Dermis microvascular lymphatic vessel endothelial cell (primary cell): ENCODE results near the gene P2RX7. TPM values are rescaled to one million over a fixed set of nuclear protein-coding genes. Genes with fewer than 3 reads are reported as not detected.
"Not testable (repeated sequence)": the region's sequence is repeated elsewhere in the genome, so short reads cannot be mapped to it uniquely, and the experiment has no call there.

ENCODE experiments used
- DNase-seq, 2 donors: peaks; one replicate each; pipeline versions ENCODE4 v3.0.0 to v3.0.0-alpha.2; 2010; ENCODE audit warnings: low read depth in 2 of 2
- total RNA-seq: library from RNA; depleted of rRNA; stranded (reverse); fragments of >200 nt; gene quantifications from 2 replicates; pipeline ENCODE4 v1.2.1, GENCODE V29; 2014

P2RX7 gene
- total RNA-seq, 1 donor from 2014 or later = 3.9 TPM

DNA sequence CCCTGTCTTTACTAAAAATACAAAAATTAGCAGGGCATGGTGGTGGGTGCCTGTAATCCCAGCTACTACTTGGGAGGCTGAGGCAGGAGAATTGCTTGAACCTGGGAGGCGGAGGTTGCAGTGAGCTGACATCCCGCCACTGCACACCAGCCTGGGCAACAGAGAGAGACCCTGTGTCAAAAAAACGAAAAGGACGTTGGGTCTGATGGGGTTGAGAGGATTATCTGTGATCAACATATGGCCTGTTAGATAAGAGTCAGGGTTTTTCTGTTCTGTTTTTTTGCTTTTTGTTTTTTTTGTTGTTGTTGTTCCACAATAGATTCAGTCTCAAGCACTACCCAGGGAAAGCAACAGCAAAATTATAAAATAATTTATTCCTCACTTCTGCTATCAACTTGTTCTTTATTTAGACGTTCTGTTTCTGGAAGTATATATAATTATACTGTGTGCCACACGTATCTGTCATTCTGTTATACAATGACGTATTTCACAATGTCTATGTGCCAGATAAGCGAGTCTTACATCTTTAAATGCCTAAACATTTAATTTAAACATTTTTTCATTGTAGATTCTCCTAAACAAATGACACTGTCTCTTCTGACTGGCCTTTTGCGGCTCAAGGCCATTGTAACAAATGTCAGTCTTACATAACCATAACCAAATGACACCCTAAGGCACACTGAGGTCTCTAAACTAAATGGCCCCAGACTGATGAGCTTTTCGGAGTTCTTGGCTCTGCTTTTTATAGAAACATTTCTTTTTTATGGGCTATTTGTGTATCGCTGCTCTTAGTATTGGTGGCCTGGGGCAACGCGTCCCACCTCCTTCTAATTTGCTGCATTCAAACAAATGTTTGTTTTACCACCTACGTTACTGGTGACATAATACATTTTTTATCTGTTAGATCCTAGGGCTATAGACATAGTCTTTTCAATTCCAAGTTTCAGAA, 70.0 kb downstream of the P2RX7 start:
- no peak for DNase-seq

DNA sequence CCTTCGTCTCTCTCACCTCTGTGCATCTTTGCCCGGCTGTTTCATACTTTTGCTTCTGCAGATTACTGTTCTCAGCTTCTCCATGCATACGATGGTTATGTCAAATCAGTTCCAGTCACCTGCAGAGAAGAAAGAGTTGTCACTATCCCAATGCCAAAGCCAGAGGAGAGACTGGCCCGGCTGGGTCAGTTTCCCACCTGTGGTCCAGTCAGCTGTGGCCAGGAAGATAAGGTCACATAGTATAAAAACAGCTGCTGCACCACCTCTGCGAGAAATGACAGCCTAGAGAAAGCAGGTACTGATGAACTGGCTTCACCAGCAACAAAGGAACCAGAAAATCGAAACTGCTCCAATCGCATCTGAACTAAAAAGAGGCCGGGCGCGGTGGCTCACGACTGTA, 70.8 kb downstream of the P2RX7 start:
- DNase-seq = no peak

DNA sequence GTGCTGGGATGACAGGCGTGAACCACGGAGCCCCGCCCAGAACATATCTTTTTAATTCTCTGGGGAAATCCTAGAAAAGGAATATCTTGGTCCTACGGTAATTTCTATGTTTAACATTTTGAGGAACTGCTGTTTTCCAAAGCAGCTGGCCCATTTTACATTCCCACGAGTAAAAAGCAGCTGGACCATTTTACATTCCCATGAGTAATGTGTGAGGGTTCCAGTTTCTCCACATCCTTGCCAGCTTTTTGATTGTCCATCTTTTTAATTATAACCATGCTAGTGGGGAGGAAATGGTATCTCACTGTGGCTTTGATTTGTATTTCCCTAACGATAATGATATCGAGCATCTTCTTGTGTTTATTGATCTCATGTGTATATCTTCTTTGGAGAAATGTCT, 72.8 kb downstream of the P2RX7 start:
- DNase-seq = peak in 1 of 2 donors; percentile 42

DNA sequence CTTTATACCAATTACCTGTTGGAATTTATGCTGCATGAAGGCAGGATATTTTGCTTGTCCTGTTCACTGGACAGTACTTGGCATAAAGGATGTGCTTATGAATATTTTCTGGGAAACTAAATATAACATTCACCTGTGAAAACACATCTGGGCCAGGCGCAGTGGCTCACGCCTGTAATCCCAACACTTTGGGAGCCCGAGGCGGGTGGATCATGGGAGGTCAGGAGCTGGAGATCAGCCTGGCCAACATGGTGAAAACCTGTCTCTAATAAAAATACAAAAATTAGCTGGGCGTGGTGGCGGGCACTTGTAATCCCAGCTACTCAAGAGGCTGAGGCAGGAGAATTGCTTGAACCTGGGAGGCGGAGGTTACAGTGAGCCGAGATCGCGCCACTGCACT, 75.9 kb downstream of the P2RX7 start:
- not testable (repeated sequence) for DNase-seq

DNA sequence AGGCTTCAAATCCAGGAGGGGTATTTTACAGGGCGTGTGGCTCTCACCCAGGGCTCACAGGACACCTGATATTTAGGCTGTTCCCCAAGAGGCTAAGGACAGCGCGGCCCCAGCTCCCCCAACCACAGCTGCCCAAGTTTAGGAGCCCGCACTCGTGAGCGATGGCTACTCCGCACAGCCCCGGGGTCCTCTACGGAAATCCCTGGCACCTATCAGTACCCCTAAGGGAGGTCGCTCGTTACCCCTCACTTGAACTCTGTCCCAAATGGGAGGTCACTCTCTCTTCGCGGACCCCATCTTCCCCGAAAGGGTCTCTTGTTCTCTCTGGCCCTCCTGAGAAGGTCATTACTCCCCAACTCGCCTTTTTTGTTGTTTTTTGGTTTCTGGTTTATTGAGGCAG, 76.5 kb downstream of the P2RX7 start:
- no peak for DNase-seq

DNA sequence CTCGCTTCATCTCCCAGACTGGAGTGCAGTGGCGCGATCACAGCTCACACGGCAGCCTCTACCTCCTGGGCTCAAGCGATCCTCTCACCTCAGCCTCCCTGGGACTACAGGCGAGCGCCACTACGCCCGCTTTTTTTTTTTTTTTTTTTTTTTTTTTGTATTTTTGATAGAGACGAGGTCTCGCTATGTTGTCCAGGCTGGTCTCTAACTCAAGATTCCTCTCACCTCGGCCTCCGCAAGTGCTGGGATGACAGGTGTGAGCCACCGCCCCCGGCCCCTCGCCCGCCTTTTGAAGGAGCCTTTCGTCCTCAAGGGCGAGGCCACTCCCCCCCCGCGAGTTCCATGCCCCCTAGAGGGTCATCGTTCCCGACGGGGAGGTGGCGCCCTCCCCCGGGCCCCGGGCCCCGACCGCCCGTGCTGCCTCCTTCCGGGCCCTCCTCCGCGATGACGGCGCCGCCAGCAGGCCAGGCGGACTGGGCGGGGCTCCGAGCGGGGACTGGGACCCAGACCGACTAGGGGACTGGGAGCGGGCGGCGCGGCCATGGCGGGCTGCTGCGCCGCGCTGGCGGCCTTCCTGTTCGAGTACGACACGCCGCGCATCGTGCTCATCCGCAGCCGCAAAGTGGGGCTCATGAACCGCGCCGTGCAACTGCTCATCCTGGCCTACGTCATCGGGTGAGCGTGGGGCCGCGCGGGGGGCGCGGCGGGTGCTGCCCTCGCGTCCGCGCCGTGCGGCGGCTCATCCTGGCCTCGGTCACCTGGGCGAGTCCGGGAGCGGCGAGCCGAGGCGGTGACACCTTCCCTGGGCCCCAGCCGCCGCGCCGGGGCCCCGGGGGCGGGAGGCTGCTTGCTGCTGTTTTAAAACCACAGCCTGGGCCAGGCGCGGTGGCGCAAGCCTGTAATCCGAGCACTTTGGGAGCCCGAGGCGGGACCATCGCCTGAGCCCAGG, 77.2 kb downstream of the P2RX7 start, which contains the start of gene P2RX4:
Gene P2RX4, plus strand, starts transcription at position 506 of the 949 bp plus-strand sequence. Its CDS starts 36 bp downstream, at position 542.
- peak; percentile 64 to 80 for DNase-seq

DNA sequence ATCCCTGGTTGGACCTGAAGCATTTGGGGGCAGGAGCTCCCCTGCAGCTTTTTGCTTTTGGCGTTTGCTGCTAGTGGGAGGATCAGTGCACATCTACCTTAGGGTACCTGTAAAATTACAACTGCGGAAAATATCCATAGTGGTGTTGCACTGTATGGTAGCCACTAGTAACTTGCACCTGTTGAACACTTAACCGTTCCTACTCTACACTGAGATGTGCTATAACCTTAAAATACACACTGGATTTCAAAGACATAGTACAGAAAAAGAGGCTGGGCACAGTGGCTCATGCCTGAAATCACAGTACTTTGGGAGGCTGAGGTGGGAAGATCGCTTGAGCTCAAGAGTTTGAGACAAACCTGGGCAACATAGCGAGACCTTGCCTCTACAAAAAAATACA, 80.2 kb downstream of the P2RX7 start:
- DNase-seq = no peak

DNA sequence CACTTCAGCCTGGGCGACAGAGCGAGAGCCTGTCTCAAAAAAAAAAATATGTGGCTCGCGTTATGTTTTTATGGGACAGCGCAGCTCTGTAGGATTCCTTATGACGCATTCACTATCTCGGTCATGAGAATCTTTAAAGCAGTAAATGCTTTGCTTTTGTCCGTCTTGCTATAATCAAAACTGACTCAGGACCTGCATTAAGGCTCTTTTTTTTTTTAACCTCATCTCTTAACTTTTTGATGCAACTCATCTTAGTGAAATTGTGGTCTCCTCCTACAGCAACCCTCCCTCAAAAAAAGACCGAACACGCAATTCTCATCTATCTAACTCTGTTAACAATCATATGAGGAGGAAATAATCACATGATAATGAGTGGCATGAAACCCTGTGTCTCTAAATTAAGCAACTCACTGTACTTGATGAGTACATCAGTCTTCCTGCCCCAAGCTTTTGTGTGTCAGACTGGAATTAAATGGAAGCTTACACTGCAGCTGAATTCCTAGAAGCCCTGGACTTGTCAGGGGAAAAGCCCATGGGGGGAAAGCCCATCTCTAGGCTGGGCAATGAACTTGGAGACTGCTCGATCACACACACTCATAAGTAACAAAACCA, 81.6 kb downstream of the P2RX7 start:
- peak in 1 of 2 donors; percentile 61 for DNase-seq

DNA sequence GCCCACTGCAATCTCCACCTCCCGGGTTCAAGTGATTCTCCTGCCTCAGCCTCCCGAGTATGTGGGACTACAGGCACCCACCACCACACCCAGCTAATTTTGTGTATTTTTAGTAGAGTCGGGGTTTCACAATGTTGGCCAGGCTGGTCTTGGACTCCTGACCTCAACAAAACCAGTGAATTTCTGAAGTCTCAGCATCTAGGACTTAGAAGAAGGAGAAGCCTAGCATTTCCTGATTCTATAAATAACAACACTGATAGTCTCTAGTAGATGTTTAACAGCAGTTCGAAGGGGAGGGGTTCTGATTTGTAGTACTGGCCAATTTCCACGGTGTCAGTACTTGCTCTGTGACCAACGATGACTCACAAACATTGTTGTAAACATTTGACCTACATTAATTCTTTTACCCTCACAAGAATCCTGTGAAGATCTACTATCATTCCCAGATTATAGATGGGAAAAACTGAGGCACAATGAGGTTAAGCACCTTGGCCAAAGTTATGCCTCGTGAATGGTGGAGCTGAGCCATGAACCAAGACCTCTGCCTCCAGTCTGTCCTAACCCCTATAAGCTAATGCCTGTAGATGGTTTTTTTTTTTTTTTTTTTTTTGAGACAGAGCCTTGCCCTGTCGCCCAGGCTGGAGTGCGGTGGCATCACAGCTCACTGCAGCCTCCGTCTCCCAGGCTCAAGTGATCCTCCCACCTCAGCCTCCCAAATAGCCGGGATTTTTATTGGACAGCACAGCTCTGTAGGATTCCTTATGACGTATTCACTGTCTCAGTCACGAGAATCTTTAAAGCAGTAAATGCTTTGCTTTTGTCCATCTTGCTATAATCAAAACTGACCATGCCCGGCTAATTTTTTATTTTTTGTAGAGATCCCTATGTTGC, 82.4 kb downstream of the P2RX7 start:
- DNase-seq = peak; percentile 74 to 89

DNA sequence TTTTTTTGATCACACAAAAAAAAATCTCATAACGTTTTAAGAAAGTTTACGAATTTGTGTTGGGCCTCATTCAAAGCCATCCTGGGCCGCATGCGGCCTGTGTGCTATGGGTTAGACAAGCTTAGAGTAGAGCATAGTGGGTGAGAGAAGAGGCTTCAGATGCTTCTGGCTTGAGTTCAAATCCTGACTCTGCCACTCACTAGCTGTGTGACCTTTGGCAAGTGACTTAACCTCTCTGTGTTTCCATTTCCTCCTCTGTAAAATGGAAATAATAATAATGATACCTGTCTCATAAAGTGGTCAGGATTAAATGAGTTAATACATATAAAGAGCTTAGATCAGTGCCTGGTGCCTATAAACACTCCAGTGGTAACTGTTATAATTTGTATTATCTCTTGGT, 83.4 kb downstream of the P2RX7 start:
- no peak for DNase-seq

DNA sequence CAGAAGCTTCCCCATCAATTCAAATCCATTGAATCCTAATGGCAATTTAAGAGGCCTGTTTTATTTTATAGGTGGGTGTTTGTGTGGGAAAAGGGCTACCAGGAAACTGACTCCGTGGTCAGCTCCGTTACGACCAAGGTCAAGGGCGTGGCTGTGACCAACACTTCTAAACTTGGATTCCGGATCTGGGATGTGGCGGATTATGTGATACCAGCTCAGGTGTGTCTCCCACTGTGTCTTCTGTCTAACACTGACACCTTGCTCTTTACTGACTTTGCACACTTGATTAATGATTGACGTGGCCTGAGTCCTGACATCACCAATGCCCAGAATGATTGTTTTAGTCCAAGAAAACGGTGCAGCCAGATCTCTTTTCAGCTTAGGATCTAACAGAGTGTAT, 84.4 kb downstream of the P2RX7 start:
- DNase-seq = no peak

DNA sequence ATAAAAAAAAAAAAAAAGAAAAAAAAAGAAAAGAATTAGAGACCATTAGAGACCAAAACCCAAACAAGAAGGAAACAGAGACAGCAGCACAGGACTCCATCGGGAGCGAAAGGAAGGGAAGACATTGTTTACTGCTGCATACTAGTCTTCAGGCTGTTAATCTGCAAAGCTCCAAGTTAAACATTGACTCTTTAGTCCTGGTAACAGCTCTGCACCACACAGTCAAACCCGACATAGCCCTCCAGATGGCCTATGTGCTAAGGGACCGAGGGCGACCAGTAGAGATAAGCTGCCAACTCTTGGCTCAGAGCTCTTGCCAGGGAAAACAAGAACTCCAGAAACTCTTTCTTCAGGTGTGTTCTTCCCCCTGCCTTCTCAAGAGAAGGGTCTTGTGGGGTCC, 85.1 kb downstream of the P2RX7 start:
- no peak for DNase-seq

DNA sequence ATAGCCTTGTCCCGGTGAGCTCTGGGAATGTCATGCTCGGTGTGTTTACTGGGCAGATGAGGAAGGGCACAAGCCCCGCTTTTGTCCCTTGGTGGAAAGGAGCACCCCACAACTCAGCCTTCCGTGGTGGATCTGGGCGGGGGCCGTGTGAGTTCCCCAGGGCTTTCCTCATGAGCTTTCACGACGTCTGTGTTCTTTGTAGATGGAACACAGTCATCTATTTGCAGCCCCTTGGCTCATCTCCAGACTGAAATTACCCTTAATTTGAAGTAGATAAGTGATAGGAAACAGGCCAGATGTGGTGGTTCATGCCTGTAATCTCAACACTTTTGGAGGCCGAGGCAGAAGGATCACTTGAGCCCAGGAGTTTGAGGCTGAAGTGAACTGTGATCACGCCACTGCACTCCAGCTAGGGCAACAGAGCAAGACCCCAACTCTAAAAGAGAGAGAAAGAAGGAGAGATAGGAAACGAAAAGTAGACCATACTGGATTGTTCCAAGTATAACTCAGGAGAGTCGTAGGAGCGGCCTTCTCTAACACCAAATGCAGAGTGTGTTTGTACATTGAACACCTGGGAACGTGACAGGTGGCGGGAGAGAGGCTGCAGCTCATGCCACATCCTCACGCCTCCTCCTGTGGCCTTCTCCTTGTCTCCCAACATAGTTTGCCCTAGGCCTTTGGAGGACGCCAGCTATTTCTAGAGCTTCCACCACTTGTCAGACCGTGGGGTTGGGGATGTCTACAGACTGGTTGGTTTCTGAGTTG, 86.1 kb downstream of the P2RX7 start:
- no peak for DNase-seq

DNA sequence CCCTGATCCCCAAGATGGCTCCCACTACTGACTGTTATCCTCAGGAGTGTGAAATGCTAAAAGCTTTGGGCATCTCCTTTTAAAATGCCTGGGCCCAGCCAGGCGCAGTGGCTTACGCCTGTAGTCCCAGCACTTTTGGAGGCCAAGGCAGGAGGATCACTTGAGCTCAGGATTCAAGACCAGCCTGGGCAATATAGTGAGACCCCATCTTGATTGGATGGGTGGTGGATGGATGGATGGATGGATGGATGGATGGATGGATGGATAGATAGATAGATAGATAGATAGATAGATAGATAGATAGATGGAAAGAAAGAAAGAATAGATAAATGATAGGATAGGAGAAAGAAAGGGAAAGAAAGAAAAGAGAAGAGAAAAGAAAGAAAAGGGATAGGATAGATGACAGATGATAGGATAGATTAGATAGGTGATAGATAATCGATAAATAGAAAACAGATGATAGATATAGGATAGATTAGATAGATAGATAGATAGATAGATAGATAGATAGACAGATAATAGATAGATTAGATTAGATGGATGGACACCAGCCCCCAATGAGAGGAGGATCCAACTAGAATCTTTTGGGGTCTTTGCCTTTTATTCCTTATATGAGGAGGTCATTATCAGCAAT, 86.8 kb downstream of the P2RX7 start:
- no peak for DNase-seq

DNA sequence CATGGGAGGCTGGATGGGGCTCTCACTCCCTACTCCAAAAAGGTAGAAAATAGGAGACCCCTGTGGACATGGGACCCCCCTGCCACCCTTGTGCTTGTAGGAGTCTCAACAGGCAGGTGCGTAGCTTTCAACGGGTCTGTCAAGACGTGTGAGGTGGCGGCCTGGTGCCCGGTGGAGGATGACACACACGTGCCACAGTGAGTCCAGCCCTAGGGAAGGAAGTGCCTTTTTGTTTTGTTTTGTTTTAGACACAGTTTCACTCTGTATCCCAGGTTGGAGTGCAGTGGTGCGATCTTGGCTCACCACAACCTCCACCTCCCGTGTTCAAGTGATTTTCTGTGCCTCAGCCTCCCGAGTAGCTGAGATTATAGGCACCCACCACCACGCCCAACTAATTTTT, 90.2 kb downstream of the P2RX7 start:
- no peak for DNase-seq

DNA sequence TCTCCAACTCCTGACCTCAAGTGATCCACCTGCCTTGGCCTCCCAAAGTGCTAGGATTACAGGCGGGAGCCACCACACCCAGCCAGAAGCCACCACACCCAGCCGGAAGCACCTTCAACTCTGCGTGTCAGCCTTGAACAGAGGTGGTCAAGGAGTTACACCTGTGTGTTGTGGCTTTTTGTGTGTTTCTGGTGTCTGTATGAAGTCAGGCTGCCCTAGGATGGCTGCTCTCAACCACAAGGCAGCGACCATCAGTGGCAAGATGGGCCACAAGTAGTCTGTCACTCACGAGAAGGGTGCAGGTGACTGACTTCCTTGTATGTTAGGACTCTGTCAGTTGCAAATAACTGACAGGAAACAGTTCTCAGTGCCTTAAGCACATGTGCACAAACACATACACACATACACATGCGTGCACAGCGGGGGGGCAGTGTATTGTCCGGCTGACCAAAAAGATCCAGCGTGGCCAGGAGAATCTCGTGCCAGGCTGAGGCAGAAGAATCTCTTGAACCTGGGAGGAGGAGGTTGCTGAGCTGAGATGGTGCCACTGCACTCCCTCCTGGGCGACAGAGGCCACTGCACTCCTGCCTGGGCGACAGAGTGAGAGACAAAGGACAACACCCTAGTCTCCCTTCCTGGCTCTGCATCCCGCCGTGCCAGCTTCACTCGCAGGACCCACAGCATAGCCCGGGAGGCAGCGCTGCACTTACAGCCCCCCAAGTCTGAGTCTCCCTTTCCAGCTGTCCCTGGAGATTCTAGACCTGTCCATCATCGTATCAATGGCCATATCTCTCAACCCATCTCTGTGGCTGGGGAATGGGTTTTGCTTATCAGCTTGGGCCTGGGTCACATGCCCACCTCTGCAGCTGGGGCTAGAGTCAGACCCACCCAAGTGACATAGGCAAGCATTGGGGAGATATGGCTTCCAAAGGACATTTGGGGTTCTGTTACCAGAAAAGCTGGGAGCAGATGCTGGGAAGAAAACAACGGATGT, 90.9 kb downstream of the P2RX7 start:
- peak in 1 of 2 donors; percentile 16 for DNase-seq

DNA sequence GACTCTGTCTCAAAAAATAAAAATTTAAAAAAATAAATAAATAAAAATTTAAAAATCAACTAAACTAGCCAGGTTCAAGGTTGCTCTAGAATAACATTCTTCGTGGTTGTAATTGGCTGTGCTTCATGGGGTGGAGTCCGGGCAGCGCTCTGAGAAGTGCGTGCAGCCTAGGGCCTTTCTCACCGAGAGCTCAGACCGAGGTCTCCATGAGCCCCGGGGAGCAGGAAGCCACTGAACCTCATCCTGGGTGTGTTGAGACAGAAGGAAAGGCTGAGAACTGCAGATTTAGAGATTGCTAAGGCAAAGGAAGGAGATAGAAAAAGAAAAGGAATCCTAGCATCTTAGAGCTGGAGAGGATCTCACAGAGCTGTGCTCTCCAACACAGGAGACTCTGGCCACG, 91.9 kb downstream of the P2RX7 start:
- no peak for DNase-seq

DNA sequence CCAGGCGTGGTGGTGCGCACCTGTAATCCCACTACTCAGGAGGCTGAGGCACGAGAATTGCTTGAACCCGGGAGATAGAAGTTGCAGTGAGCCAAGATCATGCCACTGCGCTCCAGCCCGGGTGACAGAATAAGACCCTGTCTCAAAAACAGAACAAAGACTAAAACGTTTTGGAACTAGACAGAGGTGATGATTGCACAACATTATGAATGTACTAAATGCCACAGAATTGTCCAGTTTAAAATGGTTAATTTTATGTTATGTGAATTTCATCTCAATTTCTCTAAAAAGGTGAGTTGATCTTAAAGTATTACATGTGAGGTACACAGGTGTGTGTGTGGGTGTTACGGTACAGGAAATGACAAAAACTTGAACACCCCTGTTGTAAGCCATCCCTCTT, 93.7 kb downstream of the P2RX7 start:
- DNase-seq = no peak
